ENCODE data around the gene FEM1B. TPM values are rescaled to one million over a fixed set of nuclear protein-coding genes. Genes with fewer than 3 reads are reported as not detected.

FEM1B gene
- total and polyA plus RNA-seq, 7 donors = 11.4 to 64.2 (median 54.7) TPM

GRCh38 chr15:68310804-68311463 lies 33.4 kb downstream of the FEM1B start:
- Histone ChIP-seq H3K4me1 (peaks cover 0 to 5% (median 2%) of the 10 kb centered on the region in 4 donors), H3K27ac (no peak overlapping the region), H3K4me3 (no peak overlapping the region), H3K36me3 (no peaks in the 10 kb centered on the region), H3K9me3 (no peaks in the 10 kb centered on the region), H3K27me3 (no peaks in the 10 kb centered on the region)
- intact Hi-C loops (cut with DNase I) = no loop called here
- no peak for TF ChIP-seq EP300 (IDR thresholded peaks at IDR 0.05)
- no peak for TF ChIP-seq CTCF (IDR thresholded peaks at IDR 0.05)
- TF ChIP-seq POLR2AphosphoS5 (IDR thresholded peaks at IDR 0.05) = no peak
- TF ChIP-seq POLR2A (IDR thresholded peaks at IDR 0.05) = no peak
- no peak for DNase-seq
- 88 to 93% methylated on average over 22 of the region's 22 CpGs for WGBS, 2 donors

- intact Hi-C loops (cut with DNase I) = no loop called here
- H3K27ac ChIP-seq = no peak overlapping the region
Observed at GRCh38 chr15:68311464-68311835, 33.9 kb downstream of the FEM1B start.

GRCh38 chr15:68311859-68312557 lies 34.5 kb downstream of the FEM1B start:
- intact Hi-C loops (cut with DNase I) = no loop called here
- H3K9me3 ChIP-seq = no peaks in the 10 kb centered on the region
- H3K4me3 ChIP-seq = no peak overlapping the region
- no peak for TF ChIP-seq POLR2AphosphoS5 (IDR thresholded peaks at IDR 0.05)
- TF ChIP-seq POLR2A (IDR thresholded peaks at IDR 0.05) = no peak
- no peak for TF ChIP-seq EP300 (IDR thresholded peaks at IDR 0.05)
- TF ChIP-seq CTCF (IDR thresholded peaks at IDR 0.05) = no peak
- H3K27me3 ChIP-seq = no peaks in the 10 kb centered on the region
- H3K36me3 ChIP-seq = no peaks in the 10 kb centered on the region
- DNase-seq = no peak
- WGBS, 2 donors = 87 to 92% methylated on average over 3 of the region's 3 CpGs
- H3K27ac ChIP-seq = no peak overlapping the region
- no peaks in the 10 kb centered on the region for H3K4me1 ChIP-seq

More at GRCh38 chr15:68311464-68311835, 33.9 kb downstream of the FEM1B start:
- WGBS, 2 donors = 93 to 95% methylated on average over 3 of the region's 3 CpGs
- Histone ChIP-seq H3K9me3 (no peaks in the 10 kb centered on the region), H3K4me1 (peaks cover 0 to 1% (median under 1%) of the 10 kb centered on the region in 4 donors), H3K4me3 (no peak overlapping the region), H3K27me3 (no peaks in the 10 kb centered on the region), H3K36me3 (no peaks in the 10 kb centered on the region)
- no peak for DNase-seq
- TF ChIP-seq CTCF (IDR thresholded peaks at IDR 0.05) (no peak), POLR2A (IDR thresholded peaks at IDR 0.05) (no peak), POLR2AphosphoS5 (IDR thresholded peaks at IDR 0.05) (no peak), EP300 (IDR thresholded peaks at IDR 0.05) (no peak)

DNA sequence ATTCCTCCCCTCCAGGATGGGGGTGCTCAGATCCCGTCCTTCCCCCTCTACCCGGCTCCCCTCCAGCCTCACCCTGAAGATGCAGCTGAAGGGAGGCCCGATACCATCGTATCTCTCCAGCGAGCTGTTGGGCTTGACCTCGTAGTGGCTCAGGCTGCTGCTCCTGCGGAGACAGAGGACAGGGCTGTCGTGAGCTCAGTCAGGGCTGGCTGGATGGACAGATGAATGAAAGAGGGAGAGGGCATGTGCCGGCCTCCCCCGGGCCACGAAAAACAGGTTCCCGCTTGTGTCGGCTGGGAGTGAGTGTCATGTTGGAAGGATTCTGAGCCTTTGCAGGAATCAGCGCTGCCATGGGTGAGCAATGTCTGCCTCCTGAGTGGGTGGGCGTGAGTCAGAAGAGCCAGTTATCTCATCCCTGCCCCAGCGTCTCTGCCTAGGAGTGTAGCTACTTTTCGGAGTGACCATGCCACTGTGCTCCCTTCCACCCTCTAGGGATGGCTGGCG lies 35.2 kb downstream of the FEM1B start:
- Histone ChIP-seq H3K36me3 (no peaks in the 10 kb centered on the region), H3K4me3 (no peak overlapping the region), H3K4me1 (no peaks in the 10 kb centered on the region), H3K27ac (no peak overlapping the region), H3K27me3 (no peaks in the 10 kb centered on the region), H3K9me3 (no peaks in the 10 kb centered on the region)
- 86 to 89% methylated on average over 18 of the region's 18 CpGs for WGBS, 2 donors
- TF ChIP-seq POLR2A (IDR thresholded peaks at IDR 0.05) = no peak
- TF ChIP-seq CTCF (IDR thresholded peaks at IDR 0.05) = no peak
- TF ChIP-seq POLR2AphosphoS5 (IDR thresholded peaks at IDR 0.05) = no peak
- TF ChIP-seq EP300 (IDR thresholded peaks at IDR 0.05) = no peak
- intact Hi-C loops (cut with DNase I) = no loop called here
- DNase-seq = no peak

All from sigmoid colon (tissue), 7 donors.